ENCODE results near the gene NIPAL3.

DNA sequence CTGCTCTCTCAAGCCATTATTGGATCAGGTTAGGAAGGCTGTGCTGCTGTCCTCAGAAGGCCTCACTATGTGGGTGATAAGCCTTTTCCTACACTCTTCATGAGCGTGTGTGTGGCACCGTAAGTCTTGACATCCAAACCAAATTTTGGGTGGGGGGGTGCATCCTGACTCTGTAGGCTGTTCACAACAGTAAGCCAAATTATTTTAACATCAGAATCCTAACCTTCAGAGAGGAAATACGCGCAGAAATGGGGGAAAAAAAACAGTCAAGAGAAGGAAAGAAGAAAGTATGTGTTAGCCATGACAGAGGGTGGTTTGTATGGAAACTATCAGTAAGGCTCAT is 23.0 kb upstream of the NIPAL3 start:
- TF ChIP-seq POLR2A (IDR thresholded peaks at IDR 0.05; ENCODE audit: low read length) (no peak), GATA1 (IDR thresholded peaks at IDR 0.05; ENCODE audit: low read depth, low read length) (no peak)
